ENCODE data around the gene CA10. TPM values are rescaled to one million over a fixed set of nuclear protein-coding genes. Genes with fewer than 3 reads are reported as not detected.

Gene CA10
- total and polyA plus RNA-seq, 2 donors (not counting 1 experiment from before 2014, with no cell fraction given), result not detected

GRCh38 chr17:51852603-51853002, 305.9 kb downstream of the CA10 start:
- H3K4me3 ChIP-seq (ENCODE audit: control extremely low read depth in 1 of 5, extremely low read depth in 1 of 5, insufficient read depth in 1 of 5, low read depth in 2 of 5, low read length in 4 of 5), result no peak overlapping the region
- Mint-ChIP-seq H3K27ac (no peak overlapping the region), H3K9me3 (ENCODE audit: insufficient read depth) (peaks cover 1% of the 10 kb centered on the region), H3K4me1 (no peaks in the 10 kb centered on the region), H3K27me3 (peaks cover 4% of the 10 kb centered on the region), H3K4me3 (no peak overlapping the region)
- H3K4me1 ChIP-seq (ENCODE audit: control insufficient read depth in 2 of 2, insufficient read depth in 2 of 2, low read length in 2 of 2), result no peaks in the 10 kb centered on the region
- H2AFZ ChIP-seq (ENCODE audit: insufficient read depth, low read depth, low read length, poor library complexity, severe bottlenecking), result no peak overlapping the region
- ChIA-PET CTCF (no interaction called here), POLR2A (no interaction called here)
- intact Hi-C loops (cut with micrococcal nuclease), result no loop called here
- DNase-seq, result no peak
- H3K4me2 ChIP-seq (replicated peaks; ENCODE audit: low read depth, low read length, poor library complexity, severe bottlenecking), result no peak overlapping the region
- no peaks in the 10 kb centered on the region for H4K20me1 ChIP-seq (ENCODE audit: control insufficient read depth, insufficient read depth, low read length, poor library complexity, severe bottlenecking)
- H3K36me3 ChIP-seq (replicated peaks in 1 of 2; ENCODE audit: control extremely low read depth in 1 of 2, control insufficient read depth in 1 of 2, extremely low read depth in 1 of 2, insufficient read depth in 2 of 2, low read length in 1 of 2), result no peaks in the 10 kb centered on the region
- H3K79me2 ChIP-seq (ENCODE audit: control insufficient read depth, insufficient read depth, low read length), result no peaks in the 10 kb centered on the region
- H3K9me3 ChIP-seq (ENCODE audit: control extremely low read depth in 1 of 3, control insufficient read depth in 2 of 3, insufficient read depth in 1 of 3, low read length in 2 of 3), result peaks cover 0 to 3% (median 0%) of the 10 kb centered on the region in 3 donors
- ATAC-seq (ENCODE audit: low read depth), result no peak
- H3K27me3 ChIP-seq (replicated peaks in 1 of 4; ENCODE audit: control extremely low read depth in 1 of 4, control insufficient read depth in 3 of 4, insufficient read depth in 4 of 4, low read length in 3 of 4), result no peaks in the 10 kb centered on the region
- TF ChIP-seq EZH2 (IDR thresholded peaks at IDR 0.05; ENCODE audit: borderline replicate concordance, insufficient read depth, low read depth, low read length, poor library complexity, severe bottlenecking), result no peak
- TF ChIP-seq, protein P1, sequence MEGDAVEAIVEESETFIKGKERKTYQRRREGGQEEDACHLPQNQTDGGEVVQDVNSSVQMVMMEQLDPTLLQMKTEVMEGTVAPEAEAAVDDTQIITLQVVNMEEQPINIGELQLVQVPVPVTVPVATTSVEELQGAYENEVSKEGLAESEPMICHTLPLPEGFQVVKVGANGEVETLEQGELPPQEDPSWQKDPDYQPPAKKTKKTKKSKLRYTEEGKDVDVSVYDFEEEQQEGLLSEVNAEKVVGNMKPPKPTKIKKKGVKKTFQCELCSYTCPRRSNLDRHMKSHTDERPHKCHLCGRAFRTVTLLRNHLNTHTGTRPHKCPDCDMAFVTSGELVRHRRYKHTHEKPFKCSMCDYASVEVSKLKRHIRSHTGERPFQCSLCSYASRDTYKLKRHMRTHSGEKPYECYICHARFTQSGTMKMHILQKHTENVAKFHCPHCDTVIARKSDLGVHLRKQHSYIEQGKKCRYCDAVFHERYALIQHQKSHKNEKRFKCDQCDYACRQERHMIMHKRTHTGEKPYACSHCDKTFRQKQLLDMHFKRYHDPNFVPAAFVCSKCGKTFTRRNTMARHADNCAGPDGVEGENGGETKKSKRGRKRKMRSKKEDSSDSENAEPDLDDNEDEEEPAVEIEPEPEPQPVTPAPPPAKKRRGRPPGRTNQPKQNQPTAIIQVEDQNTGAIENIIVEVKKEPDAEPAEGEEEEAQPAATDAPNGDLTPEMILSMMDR (IDR thresholded peaks at IDR 0.05), result no peak
- H3K27ac ChIP-seq (ENCODE audit: low read length in 2 of 2), result no peak overlapping the region
- H3K9ac ChIP-seq (ENCODE audit: low read length), result no peak overlapping the region

GRCh38 chr17:51850201-51850600, 308.3 kb downstream of the CA10 start:
- Histone ChIP-seq H3K79me2 (ENCODE audit: control insufficient read depth, insufficient read depth, low read length) (no peaks in the 10 kb centered on the region), H2AFZ (ENCODE audit: insufficient read depth, low read depth, low read length, poor library complexity, severe bottlenecking) (no peak overlapping the region), H4K20me1 (ENCODE audit: control insufficient read depth, insufficient read depth, low read length, poor library complexity, severe bottlenecking) (no peaks in the 10 kb centered on the region), H3K4me3 (ENCODE audit: control extremely low read depth in 1 of 5, extremely low read depth in 1 of 5, insufficient read depth in 1 of 5, low read depth in 2 of 5, low read length in 4 of 5) (no peak overlapping the region), H3K9me3 (ENCODE audit: control extremely low read depth in 1 of 3, control insufficient read depth in 2 of 3, insufficient read depth in 1 of 3, low read length in 2 of 3) (peaks cover 0 to 3% (median 0%) of the 10 kb centered on the region in 3 donors), H3K27ac (ENCODE audit: low read length in 2 of 2) (no peak overlapping the region), H3K4me1 (ENCODE audit: control insufficient read depth in 2 of 2, insufficient read depth in 2 of 2, low read length in 2 of 2) (no peaks in the 10 kb centered on the region), H3K4me2 (replicated peaks; ENCODE audit: low read depth, low read length, poor library complexity, severe bottlenecking) (no peak overlapping the region), H3K36me3 (replicated peaks in 1 of 2; ENCODE audit: control extremely low read depth in 1 of 2, control insufficient read depth in 1 of 2, extremely low read depth in 1 of 2, insufficient read depth in 2 of 2, low read length in 1 of 2) (no peaks in the 10 kb centered on the region), H3K9ac (ENCODE audit: low read length) (no peak overlapping the region), H3K27me3 (replicated peaks in 1 of 4; ENCODE audit: control extremely low read depth in 1 of 4, control insufficient read depth in 3 of 4, insufficient read depth in 4 of 4, low read length in 3 of 4) (no peaks in the 10 kb centered on the region)
- Mint-ChIP-seq H3K4me1 (no peaks in the 10 kb centered on the region), H3K27ac (no peak overlapping the region), H3K27me3 (peaks cover 4% of the 10 kb centered on the region), H3K4me3 (no peak overlapping the region), H3K9me3 (ENCODE audit: insufficient read depth) (no peaks in the 10 kb centered on the region)
- no CpG with 5 or more reads among the region's 3 CpGs for WGBS (ENCODE audit: insufficient coverage)
- intact Hi-C loops (cut with micrococcal nuclease), result no loop called here
- TF ChIP-seq EZH2 (IDR thresholded peaks at IDR 0.05; ENCODE audit: borderline replicate concordance, insufficient read depth, low read depth, low read length, poor library complexity, severe bottlenecking), result no peak
- TF ChIP-seq, protein P1 (IDR thresholded peaks at IDR 0.05), result no peak
- ChIA-PET CTCF (no interaction called here), POLR2A (no interaction called here)
- ATAC-seq (ENCODE audit: low read depth) (no peak), DNase-seq (no peak)
